ENCODE results near the gene ARL4C. TPM values are rescaled to one million over a fixed set of nuclear protein-coding genes. Genes with fewer than 3 reads are reported as not detected.

ARL4C gene
- total RNA-seq, 3 donors from 2014 or later = 10.4 to 24.2 (median 23.7) TPM

DNA sequence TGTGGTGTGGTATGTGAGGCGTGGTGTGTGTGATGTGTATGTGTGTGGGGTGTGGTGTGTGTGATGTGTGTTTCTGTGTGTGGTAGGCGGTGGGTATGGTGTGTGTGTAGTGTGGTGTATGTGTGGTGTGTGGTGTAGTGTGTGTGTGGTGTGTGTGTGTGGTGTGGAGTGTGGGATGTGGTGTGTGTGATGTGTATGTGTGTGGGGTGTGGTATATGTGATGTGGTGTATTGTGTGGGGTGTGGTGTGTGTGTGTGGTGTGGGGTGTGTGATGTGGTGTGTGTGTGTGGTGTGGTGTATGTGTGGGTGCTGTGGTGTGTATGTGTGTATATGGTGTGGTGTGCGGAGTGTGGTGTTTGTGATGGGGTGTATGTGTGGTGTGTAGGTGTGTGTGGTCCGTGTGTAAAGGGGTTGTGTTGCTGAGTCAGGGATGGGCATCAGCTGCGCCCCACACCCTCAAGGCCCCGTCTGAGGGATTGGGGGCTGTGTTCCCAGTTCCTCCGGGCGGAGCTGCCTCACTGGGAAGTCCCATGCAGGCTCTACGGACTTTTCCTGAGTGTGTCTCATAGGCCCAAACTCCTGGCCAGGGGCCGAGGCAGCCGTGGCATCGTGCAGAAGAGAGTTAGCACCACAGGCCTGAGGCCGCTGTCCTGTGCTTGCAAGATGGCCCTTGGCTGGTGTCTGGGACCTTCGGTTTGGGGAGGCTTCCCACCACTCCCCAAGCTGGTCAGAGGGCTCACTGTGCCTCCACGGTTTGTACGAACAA is 18.2 kb upstream of the ARL4C start:
- Mint-ChIP-seq H3K4me1 (ENCODE audit: low read depth) (no peaks in the 10 kb centered on the region), H3K36me3 (ENCODE audit: insufficient read depth) (no peaks in the 10 kb centered on the region), H3K4me3 (no peak overlapping the region), H3K9me3 (no peaks in the 10 kb centered on the region), H3K27me3 (ENCODE audit: low read depth) (no peaks in the 10 kb centered on the region)
- no peak for DNase-seq
- no peak for ATAC-seq

- DNase-seq = no peak
- H3K27me3 Mint-ChIP-seq (ENCODE audit: low read depth) = no peaks in the 10 kb centered on the region
- H3K36me3 Mint-ChIP-seq (ENCODE audit: insufficient read depth) = no peaks in the 10 kb centered on the region
- H3K9me3 Mint-ChIP-seq = no peaks in the 10 kb centered on the region
- ATAC-seq = no peak
- H3K4me3 Mint-ChIP-seq = no peak overlapping the region
- H3K4me1 Mint-ChIP-seq (ENCODE audit: low read depth) = no peaks in the 10 kb centered on the region
Measured at GRCh38 chr2:234514099-234514498, 17.2 kb upstream of the ARL4C start.

GRCh38 chr2:234512884-234513669 is 16.2 kb upstream of the ARL4C start:
- DNase-seq (no peak), ATAC-seq (no peak)
- no peaks in the 10 kb centered on the region for H3K27me3 Mint-ChIP-seq (ENCODE audit: low read depth)
- no peak overlapping the region for H3K4me3 Mint-ChIP-seq
- H3K4me1 Mint-ChIP-seq (ENCODE audit: low read depth) = no peaks in the 10 kb centered on the region
- no peaks in the 10 kb centered on the region for H3K36me3 Mint-ChIP-seq (ENCODE audit: insufficient read depth)
- no peaks in the 10 kb centered on the region for H3K9me3 Mint-ChIP-seq

DNA sequence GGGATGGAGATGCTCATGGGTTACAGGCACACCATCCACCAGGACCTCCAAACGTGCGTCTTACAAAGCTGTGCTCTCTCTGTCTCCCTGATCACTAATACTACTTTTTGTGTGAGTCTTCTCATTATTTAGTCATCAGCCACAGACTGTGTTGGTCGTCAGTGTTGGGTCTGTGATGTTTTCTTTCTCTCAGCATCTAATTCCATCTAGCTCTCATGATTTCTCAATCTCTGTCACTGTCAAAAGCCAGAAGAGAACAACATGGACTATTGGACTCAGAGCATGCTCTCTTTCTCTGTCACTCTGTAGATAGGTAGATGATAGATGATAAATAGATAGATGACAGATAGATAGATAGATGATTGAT is 6.0 kb upstream of the ARL4C start:
- H3K4me1 Mint-ChIP-seq (ENCODE audit: low read depth) = peaks cover 29% of the 10 kb centered on the region

GRCh38 chr2:234502285-234502918 is 5.5 kb upstream of the ARL4C start:
- H3K4me3 Mint-ChIP-seq = no peak overlapping the region
- no peaks in the 10 kb centered on the region for H3K36me3 Mint-ChIP-seq (ENCODE audit: insufficient read depth)
- H3K4me1 Mint-ChIP-seq (ENCODE audit: low read depth) = peaks cover 31% of the 10 kb centered on the region
- no peaks in the 10 kb centered on the region for H3K9me3 Mint-ChIP-seq
- DNase-seq (no peak), ATAC-seq (no peak)
- peaks cover 5% of the 10 kb centered on the region for H3K27me3 Mint-ChIP-seq (ENCODE audit: low read depth)

More for the DNA sequence above, 6.0 kb upstream of the ARL4C start:
- DNase-seq (no peak), ATAC-seq (no peak)
- no peaks in the 10 kb centered on the region for H3K36me3 Mint-ChIP-seq (ENCODE audit: insufficient read depth)
- no peak overlapping the region for H3K4me3 Mint-ChIP-seq
- H3K27me3 Mint-ChIP-seq (ENCODE audit: low read depth) = peaks cover 5% of the 10 kb centered on the region
- no peaks in the 10 kb centered on the region for H3K9me3 Mint-ChIP-seq

DNA sequence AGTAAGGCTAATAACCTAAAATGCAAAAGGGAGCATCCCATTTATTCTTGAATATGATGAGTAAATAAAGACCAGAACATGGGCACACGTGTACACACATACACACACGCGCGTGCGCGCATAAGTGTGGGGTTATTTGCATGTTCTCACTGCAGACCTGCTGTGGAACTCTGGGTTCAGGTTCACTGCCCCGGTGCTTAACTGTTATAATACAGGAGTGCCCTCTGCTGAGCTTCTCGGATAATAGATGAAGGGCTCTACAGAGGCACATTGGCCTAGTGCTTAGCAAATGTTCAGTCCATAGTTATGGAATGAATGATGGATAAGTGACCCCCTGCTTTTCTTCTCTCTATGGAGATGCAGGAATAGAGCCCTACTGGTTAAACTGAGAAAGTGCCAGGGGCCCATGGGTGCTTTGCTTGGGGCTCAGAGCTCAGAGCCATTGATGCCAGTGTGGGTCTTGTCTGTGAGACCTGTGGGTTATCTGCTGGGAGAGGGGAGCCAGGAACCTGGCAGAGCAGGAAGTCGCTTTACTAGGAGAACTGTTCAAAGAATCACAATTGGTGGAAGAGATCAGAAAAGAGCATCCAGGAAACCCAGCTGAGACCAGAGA is 3.6 kb upstream of the ARL4C start:
- peaks cover 5% of the 10 kb centered on the region for H3K27me3 Mint-ChIP-seq (ENCODE audit: low read depth)
- ATAC-seq = peak; percentile 32 to 48
- peaks cover 37% of the 10 kb centered on the region for H3K4me1 Mint-ChIP-seq (ENCODE audit: low read depth)
- peak; percentile 68 for DNase-seq
- H3K9me3 Mint-ChIP-seq = no peaks in the 10 kb centered on the region
- H3K36me3 Mint-ChIP-seq (ENCODE audit: insufficient read depth) = peaks cover 5% of the 10 kb centered on the region
- peak overlapping the region; percentile 14 for H3K4me3 Mint-ChIP-seq

DNA sequence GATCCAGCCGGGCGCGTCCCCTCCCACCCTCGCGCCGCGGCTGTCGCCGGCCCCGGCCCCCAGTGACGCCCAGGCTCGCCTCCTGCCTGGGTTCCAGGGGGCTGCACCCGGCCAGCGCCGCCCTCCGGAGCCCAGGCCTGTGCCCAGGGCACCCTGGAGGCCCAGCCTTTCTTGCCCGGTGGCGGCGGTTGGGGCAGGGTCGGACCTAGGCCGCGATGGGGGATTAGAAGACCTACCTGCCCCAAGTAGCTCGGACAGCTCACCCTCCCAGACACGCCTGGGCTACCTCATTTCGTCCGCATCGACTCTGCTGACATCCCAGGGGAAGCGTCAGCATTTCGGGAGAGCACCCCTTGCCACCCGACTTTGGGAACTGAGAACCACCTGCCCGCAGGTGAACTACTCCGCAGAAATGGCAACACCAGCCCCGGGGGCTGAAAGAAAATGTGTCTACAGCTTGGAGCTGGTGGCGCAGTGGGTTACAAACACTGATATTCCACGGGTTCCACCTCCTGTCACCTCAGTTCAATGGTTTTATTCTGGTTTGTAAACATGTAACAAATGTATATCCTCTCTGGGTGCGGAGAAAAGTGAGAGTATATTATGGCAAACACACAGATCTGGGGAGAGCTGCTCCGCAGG is 834 bp upstream of the ARL4C start:
- H3K36me3 Mint-ChIP-seq (ENCODE audit: insufficient read depth) = peaks cover 17% of the 10 kb centered on the region
- H3K4me3 Mint-ChIP-seq = peak overlapping the region; percentile 77
- H3K9me3 Mint-ChIP-seq = no peaks in the 10 kb centered on the region
- DNase-seq = no peak
- ATAC-seq = no peak
- peaks cover 2% of the 10 kb centered on the region for H3K27me3 Mint-ChIP-seq (ENCODE audit: low read depth)
- peaks cover 47% of the 10 kb centered on the region for H3K4me1 Mint-ChIP-seq (ENCODE audit: low read depth)

DNA sequence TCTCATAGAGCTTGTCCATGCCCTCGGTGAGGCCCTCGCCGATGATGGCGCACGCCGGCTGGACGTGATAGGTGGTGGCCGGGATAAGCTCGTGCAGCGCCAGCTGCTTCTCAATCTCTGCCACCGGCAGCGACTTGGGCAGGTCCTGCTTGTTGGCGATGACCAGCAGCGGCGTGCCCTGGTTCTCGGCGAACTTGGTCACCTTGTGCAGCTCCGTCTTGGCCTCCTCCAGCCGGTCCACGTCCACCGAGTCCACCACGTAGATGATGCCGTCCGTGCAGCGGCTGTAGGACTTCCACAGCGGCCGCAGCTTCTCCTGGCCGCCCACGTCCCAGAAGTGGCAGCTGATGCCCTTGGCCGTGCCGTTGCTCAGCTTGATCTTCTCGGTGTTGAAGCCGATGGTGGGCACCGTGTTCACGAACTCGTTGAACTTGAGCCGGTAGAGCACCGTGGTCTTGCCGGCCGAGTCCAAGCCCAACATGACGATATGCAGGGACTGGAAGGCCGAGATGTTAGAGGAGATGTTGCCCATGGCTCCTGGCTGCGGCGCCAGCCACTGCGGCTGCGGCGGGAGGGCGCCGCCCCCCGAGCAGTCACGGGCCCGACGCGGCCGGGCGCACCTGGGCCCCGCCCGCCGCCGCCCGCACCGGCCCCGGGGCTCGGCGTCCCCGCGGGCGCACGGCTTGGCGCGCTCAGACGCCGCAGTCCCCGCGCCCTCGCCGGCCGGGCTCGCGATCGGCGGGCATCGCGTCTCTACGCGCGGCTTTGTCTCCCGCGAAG is 636 bp downstream of the ARL4C start:
- H3K4me1 Mint-ChIP-seq (ENCODE audit: low read depth) = peaks cover 60% of the 10 kb centered on the region
- no peaks in the 10 kb centered on the region for H3K9me3 Mint-ChIP-seq
- H3K4me3 Mint-ChIP-seq = peak overlapping the region; percentile 94
- no peaks in the 10 kb centered on the region for H3K27me3 Mint-ChIP-seq (ENCODE audit: low read depth)
- DNase-seq (peak; percentile 33), ATAC-seq (peak; percentile 66)
- H3K36me3 Mint-ChIP-seq (ENCODE audit: insufficient read depth) = peaks cover 19% of the 10 kb centered on the region

- DNase-seq (peak; percentile 32), ATAC-seq (no peak)
- Mint-ChIP-seq H3K4me1 (ENCODE audit: low read depth) (peaks cover 64% of the 10 kb centered on the region), H3K9me3 (no peaks in the 10 kb centered on the region), H3K27me3 (ENCODE audit: low read depth) (no peaks in the 10 kb centered on the region), H3K4me3 (peak overlapping the region; percentile 94), H3K36me3 (ENCODE audit: insufficient read depth) (peaks cover 19% of the 10 kb centered on the region)
Measured at GRCh38 chr2:234495251-234496054, 1.4 kb downstream of the ARL4C start.

GRCh38 chr2:234494361-234495250 is 2.3 kb downstream of the ARL4C start:
- Mint-ChIP-seq H3K27me3 (ENCODE audit: low read depth) (no peaks in the 10 kb centered on the region), H3K36me3 (ENCODE audit: insufficient read depth) (peaks cover 19% of the 10 kb centered on the region), H3K9me3 (no peaks in the 10 kb centered on the region), H3K4me1 (ENCODE audit: low read depth) (peaks cover 64% of the 10 kb centered on the region), H3K4me3 (peak overlapping the region; percentile 94)
- DNase-seq = no peak
- ATAC-seq = no peak

- Mint-ChIP-seq H3K4me1 (ENCODE audit: low read depth) (peaks cover 64% of the 10 kb centered on the region), H3K36me3 (ENCODE audit: insufficient read depth) (peaks cover 19% of the 10 kb centered on the region), H3K27me3 (ENCODE audit: low read depth) (no peaks in the 10 kb centered on the region), H3K9me3 (no peaks in the 10 kb centered on the region), H3K4me3 (peak overlapping the region; percentile 94)
- DNase-seq (no peak), ATAC-seq (no peak)
Measured at GRCh38 chr2:234493796-234494195, 3.1 kb downstream of the ARL4C start.

Data from activated T-cell treated with anti-CD3 and anti-CD28 coated beads, Interleukin-2, amount 50 U/mL, for 4 hours (primary cell).